ENCODE data around the gene TREX2.

The TREX2 gene

DNA sequence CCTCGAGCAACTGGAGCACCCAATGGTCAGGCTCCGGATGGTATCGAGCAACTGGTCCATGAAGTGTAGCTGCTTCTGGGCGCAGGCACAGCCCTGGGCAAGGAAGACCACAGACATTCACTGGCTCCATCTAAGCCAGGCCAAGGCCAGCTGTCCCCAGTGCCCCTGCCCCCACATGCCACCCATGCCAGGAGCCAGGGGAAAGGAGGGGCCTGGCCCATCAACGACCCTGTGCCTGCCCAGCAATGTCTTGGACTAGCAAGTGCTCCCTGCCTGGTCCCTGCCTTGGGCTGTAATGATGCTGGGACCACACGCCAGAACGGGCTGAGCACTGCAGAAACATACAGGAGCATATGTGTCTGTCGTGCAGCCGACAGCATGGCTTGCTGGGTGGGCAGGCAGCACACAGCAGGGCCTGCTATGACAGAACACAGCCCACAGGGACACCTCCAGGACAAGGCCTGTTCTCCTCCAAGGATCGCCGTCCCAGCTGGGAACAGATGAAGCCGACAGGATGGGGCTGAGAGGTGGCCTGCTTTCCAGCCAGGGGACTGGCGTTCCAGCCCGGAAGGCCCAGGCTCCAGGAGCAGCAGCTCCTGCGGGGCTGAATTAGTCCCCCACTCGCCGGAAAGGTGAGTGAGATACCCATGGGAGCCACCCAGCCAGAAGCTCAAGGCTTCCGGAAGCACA is 11.4 kb upstream of the TREX2 start:
- H3K27ac ChIP-seq, result no peak overlapping the region
- no peak for DNase-seq (ENCODE audit: low read depth, low spot score)

DNA sequence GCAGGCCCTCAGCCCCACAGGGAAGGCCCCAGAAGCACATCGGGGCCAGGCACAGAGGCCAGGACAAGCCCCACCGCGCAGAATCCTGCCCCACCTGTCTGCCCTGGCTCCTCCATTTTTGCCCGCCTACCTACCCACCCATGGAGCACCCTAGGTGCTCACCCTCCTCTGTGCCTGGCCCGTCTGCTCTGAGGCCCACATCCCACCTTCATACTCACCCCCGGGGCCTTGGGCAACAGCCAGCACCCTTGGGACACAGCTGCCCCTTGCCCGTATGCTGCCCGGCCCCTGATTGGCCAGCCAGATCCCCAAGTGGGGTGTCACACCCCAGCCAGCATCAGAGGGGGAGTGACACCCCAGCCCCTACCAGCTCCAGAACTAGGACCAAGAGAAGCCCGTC is 10.8 kb upstream of the TREX2 start:
- H3K27ac ChIP-seq, result no peak overlapping the region
- no peak for DNase-seq (ENCODE audit: low read depth, low spot score)

DNA sequence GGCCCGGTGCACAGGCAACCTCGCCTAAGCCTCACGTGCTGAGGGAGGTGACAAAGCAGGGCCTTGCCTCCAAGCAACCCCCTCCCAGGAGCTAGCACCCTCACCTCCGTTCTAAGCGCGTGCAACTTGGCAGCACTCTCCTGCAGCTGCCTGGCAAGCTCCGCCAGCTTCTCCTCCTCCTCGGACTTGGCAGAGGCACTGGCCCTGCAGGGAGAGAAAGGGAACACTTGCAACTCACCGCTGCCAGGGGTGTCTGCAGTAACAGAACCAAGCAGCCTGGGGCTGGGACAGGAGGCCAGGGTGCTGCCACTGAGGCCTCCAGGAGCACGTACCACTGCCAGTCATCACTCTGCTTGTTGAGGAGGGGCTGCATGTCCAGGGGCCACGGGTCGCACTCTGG is 10.3 kb upstream of the TREX2 start:
- no peak overlapping the region for H3K27ac ChIP-seq
- DNase-seq (ENCODE audit: low read depth, low spot score), result no peak

DNA sequence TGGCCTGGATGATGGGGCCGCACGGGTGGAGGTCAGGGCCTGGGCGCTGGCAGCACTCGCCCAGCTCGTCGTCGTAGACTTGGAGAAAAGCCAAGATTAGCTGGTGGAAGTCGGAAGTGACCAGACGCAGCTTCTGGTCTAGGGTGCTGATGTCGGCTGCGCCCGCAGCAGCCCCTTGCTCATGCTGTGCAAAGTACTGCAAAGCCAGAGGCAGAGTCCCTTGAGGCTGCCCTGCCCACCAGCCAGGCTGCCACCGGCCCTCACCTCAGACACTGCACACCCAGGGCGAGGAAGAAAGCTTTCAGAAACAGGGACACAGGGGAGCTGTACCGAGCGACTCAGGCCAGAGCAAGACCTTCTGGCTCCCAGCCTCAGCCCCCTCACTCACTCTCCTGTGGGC is 9.7 kb upstream of the TREX2 start:
- no peak for DNase-seq (ENCODE audit: low read depth, low spot score)

DNA sequence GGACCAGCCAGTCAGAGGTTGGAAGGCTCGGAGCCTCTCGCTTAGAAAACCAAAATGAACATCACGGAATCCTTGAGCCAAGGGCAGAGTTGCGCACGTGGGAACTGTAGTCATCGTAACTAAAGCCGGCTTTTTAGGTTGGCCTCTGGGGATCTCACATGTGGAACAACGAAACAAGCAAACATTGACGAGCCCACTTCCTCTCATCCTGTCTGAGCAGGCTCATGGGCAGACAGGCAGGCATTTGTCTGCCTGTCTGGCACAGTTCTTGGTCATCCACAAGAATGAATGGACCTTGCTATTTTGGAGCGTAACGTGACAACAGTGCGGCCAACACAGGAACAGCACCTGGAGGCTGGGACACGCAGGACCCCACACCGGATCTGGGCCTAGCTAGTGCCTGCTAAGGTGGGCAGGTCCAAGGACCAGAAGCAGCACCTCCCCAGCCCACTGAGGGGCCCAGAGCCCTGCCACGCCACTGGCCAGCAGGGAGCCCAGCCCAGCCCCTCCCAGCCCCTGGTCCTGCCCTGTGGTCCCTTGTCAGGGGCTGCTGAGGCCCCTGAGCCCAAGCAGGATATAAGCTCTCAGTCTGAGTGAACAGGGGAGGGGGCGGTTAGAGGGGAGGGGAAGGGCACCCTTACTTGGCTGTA is 9.2 kb upstream of the TREX2 start:
- peak overlapping the region; percentile 36 for H3K27ac ChIP-seq
- DNase-seq (ENCODE audit: low read depth, low spot score), result no peak

More for the DNA sequence above, 9.7 kb upstream of the TREX2 start:
- peak overlapping the region; percentile 36 for H3K27ac ChIP-seq

DNA sequence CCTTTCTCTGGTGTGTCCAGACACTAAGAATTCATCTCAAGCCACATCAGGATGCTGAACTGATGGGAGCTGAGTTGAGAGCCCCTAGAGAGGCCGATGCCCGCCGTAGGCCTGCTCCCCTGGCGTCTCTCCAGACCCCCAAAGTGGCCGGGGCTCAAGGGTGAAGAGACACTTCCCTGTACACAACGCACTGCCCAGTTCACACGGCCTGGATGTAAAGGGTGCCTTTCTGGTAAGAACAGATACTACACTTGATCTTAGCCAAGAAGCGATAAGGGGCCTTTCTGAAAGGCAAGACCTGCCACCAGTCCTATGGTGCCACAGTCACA is 5.1 kb upstream of the TREX2 start:
- no peak overlapping the region for H3K27ac ChIP-seq
- no peak for DNase-seq (ENCODE audit: low read depth, low spot score)

DNA sequence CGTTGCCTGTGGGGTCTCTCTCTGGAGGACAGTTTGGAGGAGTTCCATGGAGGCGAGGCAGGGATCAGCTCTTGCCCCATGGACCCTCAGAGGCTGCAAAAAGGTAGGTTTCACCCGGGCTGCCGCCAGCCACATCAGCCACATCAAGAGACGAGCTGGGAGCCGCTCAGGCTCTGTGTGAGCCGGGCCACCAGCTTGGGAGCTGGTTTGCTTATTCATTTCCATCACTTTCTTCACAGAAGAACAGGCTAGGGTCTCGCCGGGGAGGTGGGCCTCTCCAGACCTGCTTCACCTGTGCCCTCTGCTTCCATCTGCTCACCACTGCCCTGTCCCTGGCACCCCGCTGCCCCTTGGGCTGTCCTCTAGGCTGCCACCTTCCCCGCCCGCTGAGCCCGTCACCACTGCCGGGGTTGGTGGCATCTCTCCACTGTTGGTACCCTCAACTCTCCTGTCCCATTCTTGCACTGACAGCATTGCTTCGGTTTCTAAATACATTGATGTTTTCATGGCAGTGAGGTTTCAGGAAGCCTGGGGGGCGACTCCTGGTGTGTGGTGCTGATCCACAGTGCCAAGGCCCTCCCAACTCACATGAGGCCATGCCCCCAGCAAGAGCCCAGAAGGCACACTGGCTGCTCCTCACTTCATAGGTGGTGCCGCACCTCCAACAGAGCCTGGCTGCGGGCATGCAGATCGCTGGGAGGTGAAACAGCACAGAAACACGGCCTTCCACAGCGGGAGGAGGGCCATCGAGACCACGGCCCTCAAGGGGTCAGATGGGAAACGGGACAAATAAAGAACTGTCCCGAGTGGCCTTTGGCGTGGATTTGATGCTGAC is 4.5 kb upstream of the TREX2 start:
- DNase-seq (ENCODE audit: low read depth, low spot score), result no peak
- no peak overlapping the region for H3K27ac ChIP-seq

DNA sequence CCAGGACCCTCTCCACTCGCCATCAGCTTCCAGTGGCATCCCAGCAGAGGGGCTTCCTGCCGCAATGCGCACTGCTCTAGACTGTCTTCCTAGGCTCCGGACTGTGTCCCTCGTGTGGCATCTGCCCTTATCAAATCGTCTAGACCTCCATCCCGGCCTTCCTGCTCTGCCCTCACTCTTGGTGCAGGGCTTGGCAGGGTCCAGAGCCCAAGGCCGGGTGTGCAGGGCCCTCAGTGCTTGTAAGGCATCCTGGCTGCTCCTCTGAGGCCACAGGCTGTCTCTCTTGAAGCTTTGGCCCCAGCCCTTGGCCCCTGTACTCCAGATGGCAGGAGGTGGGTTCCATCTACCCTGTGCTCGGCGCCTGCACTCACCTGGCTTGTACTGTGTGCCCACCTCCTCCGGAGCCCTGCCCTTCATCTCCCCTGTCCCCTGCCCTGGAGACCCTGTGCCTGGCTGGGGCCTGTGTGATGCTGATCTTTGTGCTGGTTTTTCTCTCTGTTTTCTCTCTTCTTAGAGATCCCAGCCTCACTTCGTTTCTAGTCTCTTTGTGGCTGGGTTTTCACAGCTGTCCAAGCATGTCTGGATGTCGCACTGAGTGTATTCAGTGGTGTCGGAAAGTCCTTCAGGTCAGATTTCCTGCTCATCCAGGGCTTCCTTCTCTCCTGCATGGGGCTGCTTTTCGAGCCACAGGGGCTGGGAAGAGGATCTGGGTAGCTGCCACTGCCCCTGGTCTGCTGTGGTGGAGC is 3.7 kb upstream of the TREX2 start:
- no peak overlapping the region for H3K27ac ChIP-seq

DNA sequence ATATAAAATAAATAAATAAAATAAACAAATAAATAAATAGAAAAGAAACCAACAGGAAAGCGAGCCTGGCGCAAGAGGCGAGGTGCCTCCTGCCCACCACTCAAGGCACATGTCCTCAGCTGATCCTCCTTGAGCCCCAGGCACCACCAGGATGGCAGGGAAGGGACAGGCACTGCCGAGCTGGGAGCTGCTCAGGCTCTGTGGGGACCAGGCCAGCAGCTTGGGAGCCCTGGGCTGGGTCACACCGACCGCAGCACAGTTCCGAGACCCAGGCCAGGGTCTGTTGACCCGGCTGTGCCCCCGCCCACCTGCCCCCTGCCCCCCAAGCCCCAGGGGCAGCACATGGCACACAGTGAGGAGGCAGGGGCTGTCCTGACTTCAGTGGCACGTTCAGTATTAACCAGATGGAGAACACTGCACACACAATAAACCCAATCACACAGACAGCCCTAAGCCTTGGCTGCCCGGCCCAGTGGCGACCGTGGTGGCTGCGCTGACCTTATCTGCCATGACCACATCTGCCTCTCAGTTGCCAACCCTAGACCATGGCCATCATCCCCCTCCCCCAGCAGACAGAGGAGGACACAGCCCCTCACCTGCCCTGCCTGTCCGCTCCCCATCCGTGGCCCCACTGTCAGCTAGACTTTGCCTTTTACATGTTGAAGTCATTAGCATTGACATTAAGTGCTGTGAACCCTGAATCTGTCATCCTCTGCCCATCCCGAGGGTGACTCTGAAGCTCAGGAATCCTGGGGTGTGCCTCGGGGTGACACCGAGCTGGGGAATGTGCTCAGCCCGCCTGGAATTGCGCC is 2.9 kb upstream of the TREX2 start:
- no peak overlapping the region for H3K27ac ChIP-seq
- no peak for DNase-seq (ENCODE audit: low read depth, low spot score)

More for the DNA sequence above, 3.7 kb upstream of the TREX2 start:
- no peak for DNase-seq (ENCODE audit: low read depth, low spot score)

DNA sequence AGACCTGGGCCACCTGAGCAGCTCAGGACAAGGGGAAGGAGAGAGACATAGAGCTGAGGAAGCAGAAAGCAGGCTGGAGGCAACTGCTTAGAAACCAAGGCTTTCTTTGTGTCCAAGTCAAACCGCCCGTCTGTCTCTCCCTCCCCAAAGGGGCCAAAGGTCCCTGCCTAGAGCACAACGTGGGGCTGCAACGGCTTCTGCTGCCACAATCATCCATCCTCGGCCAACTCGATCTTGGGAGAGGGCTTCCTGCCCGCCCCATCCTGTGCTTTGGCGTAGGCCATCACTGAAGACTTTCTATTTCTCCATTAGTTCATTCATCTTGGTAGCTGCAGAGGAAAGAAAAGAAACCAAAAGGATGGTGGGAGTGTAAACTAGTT is 1.7 kb upstream of the TREX2 start:
- H3K27ac ChIP-seq, result no peak overlapping the region
- no peak for DNase-seq (ENCODE audit: low read depth, low spot score)

DNA sequence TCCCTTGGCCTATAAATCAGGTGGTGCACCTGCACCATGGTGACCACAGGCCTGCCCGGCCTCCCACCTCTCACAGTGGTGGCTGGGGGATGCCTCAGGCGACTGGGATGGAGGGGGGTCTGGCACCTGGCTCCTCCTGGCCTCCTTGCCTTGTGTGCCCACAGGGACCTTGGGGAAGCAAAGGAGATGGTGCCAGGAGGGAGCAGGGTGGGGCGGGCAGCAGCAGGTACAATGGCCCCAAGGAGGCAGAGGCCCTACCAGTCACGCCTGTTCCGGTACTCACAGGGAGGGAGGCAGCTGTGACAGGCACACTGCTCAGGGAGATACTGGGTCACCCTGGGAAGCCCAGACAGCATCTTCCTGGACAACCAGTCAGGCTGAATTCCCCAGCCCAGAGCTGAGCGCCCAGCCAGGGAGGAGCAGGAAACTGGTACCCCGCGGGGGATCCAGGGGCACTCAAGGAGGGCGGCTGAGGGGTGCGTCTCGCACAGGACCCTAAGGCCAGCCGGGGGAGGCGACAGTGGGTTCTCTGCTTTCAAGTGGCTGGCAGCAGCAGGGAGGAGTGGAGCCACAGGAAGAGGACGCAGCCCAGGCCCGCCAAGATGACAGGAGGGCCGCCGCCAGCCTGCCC is 1.2 kb upstream of the TREX2 start:
- DNase-seq (ENCODE audit: low read depth, low spot score), result no peak
- no peak overlapping the region for H3K27ac ChIP-seq

DNA sequence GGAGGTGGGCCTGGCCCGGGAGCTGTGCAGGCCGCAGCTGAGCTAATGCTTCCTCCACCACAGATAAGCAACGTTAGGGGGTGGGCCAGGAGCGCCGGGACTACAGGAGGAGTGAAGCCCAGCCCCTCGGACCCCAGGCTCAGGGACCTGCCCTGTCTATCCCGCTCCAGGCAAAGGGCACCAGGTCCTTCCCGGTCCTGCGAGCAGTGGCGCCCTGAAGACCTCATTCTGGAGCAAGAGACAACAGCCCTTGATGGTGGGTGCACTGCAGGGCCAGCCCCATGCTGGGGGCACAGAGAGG is 730 bp upstream of the TREX2 start:
- no peak for DNase-seq (ENCODE audit: low read depth, low spot score)
- H3K27ac ChIP-seq, result no peak overlapping the region

DNA sequence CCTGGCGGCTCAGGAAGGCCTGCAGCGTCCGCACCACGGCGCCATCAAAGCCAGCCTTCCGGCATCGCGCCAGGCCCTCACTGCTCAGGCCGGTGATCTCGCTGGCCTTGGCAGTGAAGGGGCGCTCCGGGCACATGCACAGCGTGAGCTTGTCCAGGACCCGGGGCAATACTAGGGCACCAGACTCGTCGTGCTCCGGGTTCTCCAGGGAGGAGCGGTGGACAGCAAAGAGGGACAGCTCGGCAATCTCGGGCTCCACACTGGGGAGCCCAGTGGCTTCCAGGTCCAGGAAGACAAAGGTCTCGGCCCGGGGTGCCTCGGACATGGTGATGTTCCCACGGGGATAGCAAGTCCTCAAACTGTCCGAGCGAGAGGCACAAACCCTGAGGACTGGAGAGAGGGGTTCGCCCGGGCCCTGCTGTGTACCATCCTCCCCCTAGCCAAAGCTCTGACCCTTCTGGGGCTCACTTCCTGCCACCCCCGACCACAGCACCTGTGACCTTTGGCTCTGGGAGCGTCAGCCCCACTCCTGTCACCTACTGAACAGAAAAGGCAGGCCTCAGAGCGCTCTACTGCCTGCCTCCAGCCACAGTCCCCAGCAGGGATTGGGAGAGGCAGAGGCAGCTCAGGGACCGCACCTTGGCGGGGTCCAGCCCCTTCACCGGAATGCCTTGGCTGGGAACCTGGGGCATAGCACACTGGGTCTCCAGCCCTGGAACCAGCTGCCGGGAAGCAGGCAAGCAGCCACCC is 575 bp downstream of the TREX2 start:
- no peak for DNase-seq (ENCODE audit: low read depth, low spot score)
- no peak overlapping the region for H3K27ac ChIP-seq

DNA sequence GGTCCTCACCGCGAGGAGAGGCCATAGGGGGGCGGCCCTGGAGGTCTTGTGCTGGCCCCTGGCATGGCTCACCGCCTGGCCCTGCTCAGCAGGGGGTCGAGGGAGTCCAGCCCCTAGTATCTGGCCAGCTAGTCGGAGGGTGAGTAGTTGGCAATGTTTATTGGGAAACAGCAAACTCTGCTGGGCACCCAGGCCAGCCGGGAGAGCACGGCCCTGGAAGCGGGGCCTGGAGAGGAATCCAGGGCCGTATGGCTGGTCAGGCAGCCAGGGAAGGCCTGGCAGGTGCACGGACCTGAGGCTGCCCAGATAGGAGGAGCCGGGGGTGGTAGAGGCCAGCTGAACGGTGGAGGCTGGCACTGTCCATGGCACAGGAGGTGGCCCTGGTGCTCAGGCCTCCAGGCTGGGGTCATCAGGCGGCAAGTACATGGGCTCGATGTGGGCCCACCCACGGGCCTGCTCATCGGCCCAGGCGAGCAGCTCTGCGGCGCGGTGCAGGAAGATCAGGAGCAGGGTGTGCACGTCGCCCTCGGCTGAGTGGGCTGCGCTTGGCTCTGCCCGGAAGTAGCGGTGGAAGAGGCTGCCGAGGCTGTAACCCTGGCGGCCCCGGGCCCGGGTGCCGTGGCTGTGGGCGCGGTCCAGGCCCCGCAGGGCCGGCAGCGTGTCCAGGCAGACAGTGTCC is 1.4 kb downstream of the TREX2 start:
- DNase-seq (ENCODE audit: low read depth, low spot score), result no peak
- H3K27ac ChIP-seq, result no peak overlapping the region

DNA sequence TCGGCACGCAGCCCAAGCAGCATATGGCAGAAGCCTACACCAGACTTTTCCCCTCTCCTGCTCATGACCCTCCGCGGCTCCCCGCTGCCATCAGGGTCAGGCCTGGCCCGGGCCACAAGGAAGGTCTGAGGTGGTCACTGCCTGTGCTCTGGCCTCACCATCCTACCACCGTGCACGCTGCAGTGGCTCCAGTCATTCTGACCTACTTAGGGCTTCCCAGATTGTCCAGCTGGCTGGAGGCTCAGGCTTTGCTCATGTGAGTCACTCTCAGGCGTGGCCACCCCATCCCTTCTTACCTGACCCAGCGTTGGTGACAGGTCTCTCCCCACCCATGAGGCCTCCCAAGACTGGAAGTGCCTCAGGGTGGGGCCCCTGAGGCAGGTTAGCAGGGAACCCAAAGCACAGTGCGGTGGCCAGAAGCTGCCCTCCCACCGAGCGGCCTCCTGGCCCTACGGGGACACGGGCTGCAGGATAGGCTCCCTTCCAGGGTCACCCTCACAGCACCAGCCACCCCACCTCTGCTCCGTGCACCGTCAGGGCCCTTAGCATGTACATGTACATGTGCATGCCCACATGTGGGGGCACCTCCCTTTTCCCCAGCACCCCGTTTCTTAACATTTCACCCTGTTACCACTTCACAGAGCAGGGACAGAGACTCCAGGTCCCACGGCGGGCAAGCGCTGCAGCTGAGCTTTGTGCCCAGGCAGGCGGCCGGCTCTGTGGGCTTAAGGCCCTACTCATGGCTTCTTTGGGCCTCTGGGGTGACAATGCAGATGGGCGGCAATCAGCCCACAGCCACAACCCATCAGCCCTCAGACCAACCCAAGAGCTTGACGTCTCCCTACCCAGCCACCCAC is 2.2 kb downstream of the TREX2 start:
- no peak overlapping the region for H3K27ac ChIP-seq
- DNase-seq (ENCODE audit: low read depth, low spot score), result no peak

DNA sequence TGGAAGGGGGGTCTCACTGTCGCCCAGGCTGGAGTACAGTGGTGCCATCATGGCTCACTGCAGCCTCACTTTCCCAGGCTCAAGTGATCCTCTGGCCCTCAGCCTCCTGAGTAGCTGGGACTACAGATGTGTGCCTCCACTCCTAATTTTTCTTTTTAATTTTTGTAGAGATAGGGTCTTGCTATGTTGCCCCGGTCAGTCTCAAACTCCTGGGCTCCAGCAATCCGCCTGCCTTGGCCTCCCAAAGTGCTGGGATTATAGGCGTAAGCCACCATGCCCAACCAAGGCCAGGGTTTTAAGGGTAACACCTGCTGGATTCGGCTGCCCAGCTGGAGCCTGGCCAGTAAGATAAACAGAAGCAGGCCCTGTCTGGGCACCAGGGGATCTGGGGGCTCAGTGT is 3.4 kb downstream of the TREX2 start:
- peak overlapping the region; percentile 63 for H3K27ac ChIP-seq
- DNase-seq (ENCODE audit: low read depth, low spot score), result no peak

DNA sequence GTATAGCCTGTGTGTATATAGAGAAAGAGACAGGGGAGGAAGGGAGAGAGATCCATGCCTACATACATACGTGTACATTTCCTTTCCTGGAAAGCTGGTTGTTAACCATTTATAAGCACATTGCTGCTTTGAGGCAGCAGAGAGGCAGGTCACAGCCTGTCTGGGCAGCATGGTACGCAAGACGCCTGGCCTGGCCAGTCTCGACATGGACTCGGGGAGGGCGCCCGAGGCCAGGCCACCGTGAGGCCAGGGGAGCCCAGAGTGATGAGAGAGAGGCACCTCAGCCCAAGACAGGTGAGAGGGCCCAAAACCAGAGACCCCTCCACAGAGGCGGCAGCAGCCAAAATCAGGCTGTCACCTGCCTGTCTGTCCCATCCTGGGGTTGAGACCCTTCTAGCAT is 3.9 kb downstream of the TREX2 start:
- peak; percentile 48 for DNase-seq (ENCODE audit: low read depth, low spot score)
- H3K27ac ChIP-seq, result peak overlapping the region; percentile 63

DNA sequence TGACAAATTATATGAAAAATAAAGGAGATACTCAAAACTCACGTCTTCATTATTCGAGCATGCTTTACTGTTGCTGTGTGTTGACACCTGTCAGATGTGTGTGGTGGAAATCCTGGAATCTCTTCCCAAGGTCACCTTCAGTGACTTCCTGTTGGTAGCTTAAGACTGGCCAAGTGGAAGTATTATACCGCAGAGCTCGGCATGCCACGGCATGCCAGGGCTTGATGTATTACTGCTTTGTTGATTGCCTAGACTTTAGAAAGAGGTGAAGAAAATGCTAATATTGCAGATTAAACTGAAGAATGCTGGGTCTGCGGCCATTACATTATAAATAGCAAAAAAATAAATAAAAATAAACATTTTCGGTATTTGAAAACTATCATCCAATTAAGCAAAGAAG is 4.6 kb downstream of the TREX2 start:
- no peak for DNase-seq (ENCODE audit: low read depth, low spot score)
- peak overlapping the region; percentile 63 for H3K27ac ChIP-seq

All from epithelial cell of prostate (primary cell).